HG02970 (cell line): Measurements from ENCODE around the gene CTNND2.

Experiments
- ATAC-seq: cut with Tn5 transposase; IDR thresholded peaks from one replicate; pipeline ENCODE4 v1.9.1; 2021; ENCODE audit warnings: mild to moderate bottlenecking, moderate library complexity, moderate number of reproducible peaks; ENCODE audit not compliant: unreplicated experiment, low FRiP score

The CTNND2 gene

DNA sequence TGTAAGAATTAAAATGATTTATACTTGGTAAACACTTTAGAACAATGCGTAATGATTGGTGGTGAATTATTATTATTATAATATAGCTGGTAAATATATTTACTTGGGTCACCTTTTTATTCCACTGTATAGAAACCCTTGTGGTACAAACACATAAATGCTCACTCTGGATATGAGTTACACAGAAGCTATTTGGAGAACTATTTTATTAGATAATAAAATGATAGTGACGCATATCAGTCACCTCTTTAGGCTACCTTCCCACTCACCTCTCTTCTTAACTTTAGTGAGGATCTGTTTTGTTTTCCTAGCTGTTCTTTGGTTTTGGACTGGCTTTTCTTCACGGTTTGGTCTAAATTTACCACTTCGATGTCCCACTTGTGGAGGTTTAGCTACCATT, 605.4 kb downstream of the CTNND2 start:
- no peak for ATAC-seq

- no peak for ATAC-seq
Measured at GRCh38 chr5:11293523-11293922, 610.7 kb downstream of the CTNND2 start.

GRCh38 chr5:11292648-11293356, 611.4 kb downstream of the CTNND2 start:
- no peak for ATAC-seq

DNA sequence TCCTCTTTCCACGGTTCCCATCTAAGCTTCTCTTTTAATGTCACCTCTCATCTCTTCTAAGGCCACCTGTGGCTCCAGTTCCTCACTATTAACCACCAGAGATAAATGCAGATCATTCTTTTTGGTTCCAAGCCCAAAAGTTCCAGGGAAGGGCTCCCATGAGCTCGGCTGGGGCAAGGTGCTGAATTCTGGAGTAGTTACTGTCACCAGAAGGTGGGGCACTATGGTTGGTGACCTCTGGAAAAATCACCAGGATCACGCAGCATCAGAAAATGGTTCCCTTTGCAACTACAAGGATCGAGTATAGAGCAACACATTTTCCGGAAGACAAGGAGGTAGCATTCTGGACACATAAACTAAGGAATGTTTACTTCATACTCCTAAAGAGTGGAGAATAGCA, 614.5 kb downstream of the CTNND2 start:
- no peak for ATAC-seq

GRCh38 chr5:11289208-11289607, 615.0 kb downstream of the CTNND2 start:
- no peak for ATAC-seq

DNA sequence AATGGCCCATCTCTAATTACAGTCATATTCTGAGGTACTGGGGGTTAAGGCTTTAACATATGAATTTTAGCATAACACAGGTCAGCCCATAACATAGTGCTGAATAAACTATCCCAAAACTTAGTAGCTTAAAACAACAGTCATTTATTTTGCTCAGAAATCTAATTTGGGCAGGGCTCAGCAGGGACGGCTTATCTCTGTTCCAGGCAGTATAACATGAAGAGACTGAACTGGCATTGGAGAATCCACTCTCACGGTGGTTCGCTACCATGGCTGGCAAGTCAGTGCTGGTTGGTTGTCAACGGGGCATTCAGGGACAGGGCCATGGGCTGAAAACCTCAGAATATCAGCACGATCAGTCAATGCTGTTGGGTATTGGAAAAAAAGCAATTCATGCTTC, 622.4 kb downstream of the CTNND2 start:
- ATAC-seq, result no peak

DNA sequence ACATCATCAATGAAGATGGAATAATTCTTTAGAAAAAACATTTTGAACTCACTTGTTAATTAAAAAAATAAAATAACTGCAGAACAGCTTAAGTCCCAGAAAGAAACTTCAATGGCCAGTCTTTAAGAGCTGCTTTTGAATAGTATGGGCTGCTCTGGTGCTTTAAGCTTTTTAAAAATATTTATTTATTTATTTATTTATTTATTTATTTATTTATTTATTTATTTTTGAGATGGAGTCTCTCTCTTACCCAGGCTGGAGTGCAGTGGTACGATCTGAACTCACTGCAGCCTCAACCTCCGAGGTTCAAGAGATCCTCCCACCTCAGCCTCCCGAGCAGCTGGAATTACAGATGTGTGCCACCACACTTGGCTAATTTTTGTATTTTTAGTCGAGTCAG, 626.9 kb downstream of the CTNND2 start:
- no peak for ATAC-seq

DNA sequence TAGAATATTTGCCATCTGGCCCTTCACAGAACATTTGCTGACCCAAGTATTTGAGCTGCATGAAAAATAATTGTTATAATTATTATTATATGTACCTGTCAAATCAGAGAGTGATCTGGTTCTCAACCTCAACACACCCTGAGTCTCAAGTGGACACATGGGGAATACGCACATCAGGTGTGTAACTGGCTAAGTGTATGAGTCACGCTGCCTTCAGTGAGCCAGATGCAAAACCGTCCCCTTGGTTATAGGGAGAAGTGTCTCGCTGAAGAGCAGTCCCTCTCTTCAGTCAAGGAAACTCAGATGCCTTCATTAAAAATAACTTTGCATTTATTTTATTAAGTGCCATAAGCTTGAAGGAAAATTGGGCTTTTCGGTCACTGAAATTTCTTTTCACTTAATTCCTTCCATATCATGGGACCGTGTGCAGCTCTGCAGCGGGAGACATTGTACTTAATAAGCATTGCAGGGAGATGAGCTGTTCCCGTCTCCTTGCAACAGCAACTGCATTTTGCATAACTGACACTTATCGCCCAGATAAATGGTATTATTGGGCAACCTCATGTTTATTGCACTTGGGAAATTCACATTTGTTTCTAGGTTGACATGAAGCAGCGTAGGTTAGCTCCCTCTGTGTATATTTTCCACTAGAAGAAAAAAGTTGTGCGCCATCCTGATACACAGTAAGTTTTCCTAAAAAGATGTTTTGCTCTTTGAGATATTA, 630.9 kb downstream of the CTNND2 start:
- no peak for ATAC-seq

GRCh38 chr5:11269515-11269914, 634.7 kb downstream of the CTNND2 start:
- ATAC-seq, result no peak

DNA sequence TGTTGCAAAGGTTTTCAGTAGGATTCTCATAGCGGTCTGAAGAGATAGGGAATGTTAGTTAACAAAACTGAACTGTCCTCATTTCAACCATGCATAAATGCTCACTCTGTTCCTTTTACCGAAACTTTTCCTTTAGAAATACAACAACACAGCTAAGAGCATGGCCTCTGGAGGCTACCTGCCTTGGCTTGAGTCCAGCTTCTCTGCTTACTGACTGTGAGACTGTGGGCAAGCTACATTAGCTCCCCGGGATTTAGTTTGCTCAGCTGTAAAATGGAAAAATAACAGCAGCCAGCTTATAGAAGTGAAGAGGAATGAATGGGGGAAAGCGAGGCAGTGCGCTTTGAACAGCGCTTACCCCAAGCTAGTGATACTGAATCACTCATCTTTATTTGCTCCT, 635.4 kb downstream of the CTNND2 start:
- no peak for ATAC-seq

DNA sequence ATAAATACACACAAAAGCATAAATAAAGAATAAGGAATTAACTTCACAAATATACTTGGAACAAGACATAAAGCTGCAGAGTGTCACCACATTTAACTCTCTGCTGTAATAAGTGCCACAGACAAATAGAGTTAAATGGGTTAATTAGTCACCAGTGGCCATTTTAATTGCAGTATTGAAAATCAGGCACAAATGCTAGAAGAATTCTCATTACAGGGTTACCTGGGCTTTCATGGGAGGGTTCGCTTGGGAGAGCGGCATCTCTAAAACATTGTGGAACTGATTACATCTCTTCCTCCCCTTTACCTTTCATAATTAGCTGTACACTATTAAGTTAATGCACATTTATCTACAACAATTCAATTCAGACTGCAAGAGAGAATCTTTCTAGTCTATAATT, 637.9 kb downstream of the CTNND2 start:
- ATAC-seq, result no peak

DNA sequence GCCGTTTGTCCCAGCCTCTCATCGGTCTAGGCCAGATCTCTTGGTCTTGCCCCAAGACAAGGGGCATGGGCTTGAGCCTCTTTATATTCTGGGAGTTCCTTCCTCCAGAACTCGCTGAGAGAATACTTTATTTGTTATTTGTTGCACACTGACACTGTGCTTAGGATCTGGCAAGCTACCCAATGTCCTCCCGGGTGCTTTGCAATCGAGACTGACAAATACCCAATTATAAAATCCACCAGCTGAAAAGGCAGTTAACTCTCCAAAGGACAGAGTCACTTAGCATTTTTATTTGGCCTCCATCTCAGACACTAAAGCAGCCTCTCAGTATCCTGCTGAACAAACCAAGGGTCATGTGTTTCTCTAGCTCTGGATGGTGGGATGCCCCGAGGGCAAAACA, 643.0 kb downstream of the CTNND2 start:
- no peak for ATAC-seq

- no peak for ATAC-seq
Measured at GRCh38 chr5:11258001-11258400, 646.2 kb downstream of the CTNND2 start.

- ATAC-seq, result no peak
Measured at GRCh38 chr5:11252523-11252922, 651.7 kb downstream of the CTNND2 start.

GRCh38 chr5:11252075-11252474, 652.2 kb downstream of the CTNND2 start:
- no peak for ATAC-seq

DNA sequence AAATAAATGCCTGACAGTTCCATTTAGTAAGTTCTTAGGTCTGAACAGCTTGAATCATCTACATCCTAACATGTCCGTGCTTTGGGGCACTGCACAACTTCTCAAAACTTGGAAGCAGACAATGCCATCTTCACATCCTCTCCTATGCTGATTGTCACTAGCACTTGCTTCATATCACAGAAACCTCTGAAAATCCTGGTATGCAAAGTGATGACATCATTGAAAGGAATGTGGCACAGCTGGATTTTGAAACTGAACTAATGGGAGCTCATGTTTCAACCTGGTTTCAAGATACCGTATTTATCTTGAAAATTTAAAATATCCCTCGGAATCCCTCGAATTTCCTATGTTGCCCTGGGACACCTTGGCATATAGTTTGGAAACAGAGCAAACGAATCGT, 653.0 kb downstream of the CTNND2 start:
- no peak for ATAC-seq

GRCh38 chr5:11248966-11249365, 655.3 kb downstream of the CTNND2 start:
- no peak for ATAC-seq

DNA sequence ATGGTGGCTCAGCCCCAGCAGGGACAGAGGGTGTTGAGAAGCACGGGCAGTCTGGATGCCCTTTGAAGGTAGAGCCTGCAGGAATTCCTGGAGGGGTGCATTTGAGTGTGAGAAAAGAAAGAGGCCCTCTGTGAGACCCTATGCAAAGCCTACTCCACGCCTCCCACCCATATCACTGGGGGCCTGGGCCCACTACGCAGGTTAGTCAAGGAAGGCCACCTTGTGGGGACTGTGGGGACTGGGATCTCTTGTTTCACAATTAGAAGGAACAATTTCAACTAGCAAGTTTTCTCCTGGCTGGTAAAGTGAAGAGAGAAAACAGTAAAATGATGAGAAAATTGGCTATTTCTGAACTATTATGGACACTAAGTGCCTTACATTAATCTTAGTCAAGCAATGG, 657.0 kb downstream of the CTNND2 start:
- no peak for ATAC-seq

DNA sequence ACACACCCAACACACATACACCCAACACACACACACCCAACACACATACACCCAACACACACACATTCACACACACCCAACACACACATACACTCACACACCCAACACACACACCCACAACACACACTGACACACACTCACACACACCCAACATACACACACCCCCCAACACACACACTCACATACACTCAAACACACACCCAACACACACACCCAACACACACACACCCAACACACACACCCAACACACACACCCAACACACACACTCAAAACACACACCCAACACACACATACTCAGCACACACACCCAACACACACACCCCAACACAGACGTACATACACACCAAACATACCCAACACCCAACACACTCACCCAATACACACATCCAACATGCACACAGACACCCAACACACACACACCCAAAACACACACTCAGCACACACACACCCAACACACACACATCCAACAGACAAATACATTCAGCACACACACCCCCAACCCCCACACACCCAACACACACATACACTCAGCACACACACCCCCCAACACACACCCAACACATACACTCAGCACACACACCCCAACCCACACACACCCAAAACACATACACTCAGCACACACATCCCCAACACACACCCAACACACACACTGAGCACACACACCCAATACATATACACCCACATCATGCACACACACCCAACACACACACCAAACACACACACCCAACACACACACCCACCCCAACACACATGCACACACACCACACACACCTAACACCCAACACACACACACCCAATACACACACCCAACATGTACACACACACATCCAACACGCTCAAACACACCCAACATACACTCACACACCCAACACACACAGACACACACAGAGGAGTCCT, 663.7 kb downstream of the CTNND2 start:
- no peak for ATAC-seq

GRCh38 chr5:11239261-11240015, 664.8 kb downstream of the CTNND2 start:
- ATAC-seq, result no peak
